Measurements from ENCODE around the gene MED13L.

MED13L gene

DNA sequence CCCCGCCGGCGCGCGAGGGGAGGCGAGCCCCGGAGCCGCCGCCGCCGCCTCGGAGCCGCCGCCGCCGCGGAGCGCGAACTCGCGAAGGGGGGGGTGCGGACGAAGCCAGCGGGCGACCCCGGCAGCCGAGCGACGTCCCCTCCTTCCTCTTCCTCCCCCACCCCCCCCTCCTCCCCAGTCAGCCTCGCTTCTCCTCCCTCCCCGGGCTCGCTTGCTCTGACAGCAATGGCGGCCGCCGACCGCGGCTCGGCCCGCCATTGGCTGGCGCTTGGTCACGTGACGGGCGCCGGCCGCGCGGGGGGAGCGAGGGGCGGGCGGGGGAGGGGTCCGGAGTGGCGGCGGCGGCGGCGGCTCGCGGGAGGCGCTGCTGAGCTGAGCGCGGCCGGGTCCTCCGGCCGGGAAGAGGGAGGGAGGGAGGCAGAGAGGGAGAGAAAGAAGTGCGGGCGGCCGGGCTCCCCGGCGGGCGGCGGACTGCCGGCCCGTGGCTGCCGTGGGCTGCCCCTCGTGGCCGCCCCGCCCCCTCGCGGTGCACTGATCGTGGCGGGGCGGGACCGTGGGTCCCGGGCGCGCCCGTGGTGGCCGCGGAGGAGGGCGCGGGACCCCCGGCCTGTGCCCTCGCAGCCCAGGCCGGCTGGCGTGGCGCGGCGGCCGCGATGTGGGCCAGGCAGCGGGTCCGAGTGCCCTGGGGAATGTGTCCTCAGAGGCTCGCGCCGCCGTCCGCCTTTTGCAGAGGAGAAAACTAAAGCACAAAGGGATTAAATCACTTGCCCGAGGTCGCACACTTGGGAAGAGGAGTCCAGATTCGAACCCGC, at the start of gene MED13L:
TSS of gene MED13L (minus strand) at position 227 of the 812 bp plus-strand sequence. CDS start 562 bp downstream, outside the sequence.
- ATAC-seq = peak; percentile 87
- DNase-seq = peak; percentile 91

- DNase-seq (no peak), ATAC-seq (peak; percentile 62)
These were observed 47.8 kb upstream of the MED13L start for GRCh38 chr12:116325336-116325664.

- ATAC-seq (peak; percentile 1), DNase-seq (no peak)
These were observed 47.3 kb upstream of the MED13L start for GRCh38 chr12:116324654-116325335.

- ATAC-seq (peak; percentile 44), DNase-seq (no peak)
These were observed 46.2 kb upstream of the MED13L start for GRCh38 chr12:116323406-116324386.

- ATAC-seq (no peak), DNase-seq (no peak)
These were observed 44.4 kb upstream of the MED13L start for GRCh38 chr12:116321913-116322312.

- no peak for DNase-seq
- ATAC-seq = no peak
These were observed 43.3 kb upstream of the MED13L start for GRCh38 chr12:116320791-116321217.

GRCh38 chr12:116319898-116320621, 42.6 kb upstream of the MED13L start:
- ATAC-seq (peak; percentile 86), DNase-seq (peak; percentile 56)

DNA sequence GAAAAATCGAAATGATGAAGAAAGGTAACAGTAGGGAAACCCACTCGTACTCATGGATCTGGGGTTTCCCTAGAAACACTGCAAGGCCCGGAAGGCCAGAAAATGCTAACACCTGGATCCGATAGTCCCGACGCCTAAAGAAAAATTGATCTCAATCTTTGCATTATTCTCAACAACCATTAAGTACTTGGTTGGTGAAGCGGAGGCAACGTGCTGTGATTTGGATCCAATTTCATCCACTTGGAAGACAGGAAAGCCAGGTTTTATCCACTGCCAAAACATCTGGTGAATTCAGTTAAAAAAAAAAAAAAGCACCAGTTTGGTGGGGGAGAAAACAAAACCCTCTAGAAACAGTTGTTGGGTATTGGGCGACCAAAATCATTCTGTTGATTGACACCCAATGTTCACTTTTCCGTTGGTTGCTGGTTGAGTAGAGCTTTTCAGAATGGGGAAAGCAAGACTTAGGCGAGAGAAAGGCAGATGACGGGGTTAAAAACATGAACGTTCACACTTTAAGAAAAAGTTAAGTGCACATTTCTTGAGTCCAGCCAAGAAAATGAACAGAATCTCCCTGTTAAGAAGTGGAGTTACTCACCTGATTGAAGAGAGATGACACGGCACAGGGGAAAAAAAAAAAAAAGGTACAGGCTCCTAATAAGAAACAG, 41.9 kb upstream of the MED13L start:
- no peak for ATAC-seq
- no peak for DNase-seq

- ATAC-seq (no peak), DNase-seq (no peak)
These were observed 41.2 kb upstream of the MED13L start for GRCh38 chr12:116318576-116319232.

- DNase-seq = no peak
- no peak for ATAC-seq
These were observed 40.6 kb upstream of the MED13L start for GRCh38 chr12:116317986-116318575.

DNA sequence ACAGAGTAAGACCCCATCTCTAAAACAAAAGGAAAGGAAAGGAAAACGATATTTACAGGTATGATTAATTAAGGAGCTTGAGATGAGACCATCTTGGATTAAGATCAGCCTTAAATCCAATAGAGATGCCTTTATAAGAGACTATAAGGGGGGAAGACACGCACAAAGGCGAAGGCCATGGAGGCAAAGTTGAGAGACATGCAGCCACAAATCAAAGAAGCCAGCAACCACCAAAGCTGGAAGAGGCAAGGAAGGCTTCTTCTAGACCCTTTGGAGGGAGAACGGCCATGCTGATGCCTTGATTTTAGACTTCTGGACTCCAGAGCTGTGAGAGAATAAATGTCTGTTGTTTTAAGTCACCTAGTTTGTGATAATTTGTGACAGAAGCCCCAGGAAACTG, 39.6 kb upstream of the MED13L start:
- ATAC-seq (no peak), DNase-seq (no peak)

DNA sequence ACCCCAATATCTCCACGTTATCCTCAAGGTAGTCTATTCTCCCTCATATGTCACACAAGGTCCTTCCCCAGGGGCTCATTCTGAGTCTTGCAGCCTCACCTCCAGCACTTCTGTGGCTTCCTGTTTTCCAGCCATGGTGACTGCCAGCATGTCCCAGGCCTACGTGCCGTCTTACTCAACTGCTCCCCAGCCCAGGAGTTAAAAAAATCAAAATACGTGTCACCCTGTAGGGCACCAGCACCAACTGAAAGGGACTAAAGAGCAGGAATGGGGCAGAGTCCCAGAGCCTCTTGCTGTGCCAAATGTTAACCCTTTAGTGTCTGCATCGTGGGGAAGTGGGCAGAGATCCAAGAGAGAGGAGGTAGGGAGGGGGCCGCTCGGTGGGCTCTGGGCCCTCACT, 37.0 kb upstream of the MED13L start:
- ATAC-seq (no peak), DNase-seq (no peak)

GRCh38 chr12:116313194-116313927, 35.9 kb upstream of the MED13L start:
- no peak for ATAC-seq

GRCh38 chr12:116310082-116310481, 32.6 kb upstream of the MED13L start:
- DNase-seq (no peak), ATAC-seq (no peak)

More at GRCh38 chr12:116313194-116313927, 35.9 kb upstream of the MED13L start:
- no peak for DNase-seq

DNA sequence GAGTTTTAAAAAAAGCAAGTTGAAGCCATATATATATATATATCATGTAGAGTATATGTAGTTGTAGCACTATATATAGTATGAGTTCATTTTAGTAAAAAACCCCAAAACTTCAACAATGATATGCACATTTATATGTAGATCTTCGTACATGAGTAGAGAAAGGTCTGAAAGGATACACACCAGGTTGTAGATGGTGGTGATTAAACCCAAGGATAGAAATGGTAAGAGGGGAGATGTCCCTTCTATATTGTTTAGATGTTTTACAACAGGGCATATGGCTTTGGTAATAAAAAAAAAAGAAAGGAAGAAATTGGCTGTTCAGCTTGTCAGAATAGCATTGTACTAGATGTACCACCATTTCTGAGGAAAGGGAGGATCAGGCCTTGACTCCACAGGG, 31.9 kb upstream of the MED13L start:
- DNase-seq (no peak), ATAC-seq (no peak)

- ATAC-seq (no peak), DNase-seq (no peak)
These were observed 31.2 kb upstream of the MED13L start for GRCh38 chr12:116308647-116309046.

DNA sequence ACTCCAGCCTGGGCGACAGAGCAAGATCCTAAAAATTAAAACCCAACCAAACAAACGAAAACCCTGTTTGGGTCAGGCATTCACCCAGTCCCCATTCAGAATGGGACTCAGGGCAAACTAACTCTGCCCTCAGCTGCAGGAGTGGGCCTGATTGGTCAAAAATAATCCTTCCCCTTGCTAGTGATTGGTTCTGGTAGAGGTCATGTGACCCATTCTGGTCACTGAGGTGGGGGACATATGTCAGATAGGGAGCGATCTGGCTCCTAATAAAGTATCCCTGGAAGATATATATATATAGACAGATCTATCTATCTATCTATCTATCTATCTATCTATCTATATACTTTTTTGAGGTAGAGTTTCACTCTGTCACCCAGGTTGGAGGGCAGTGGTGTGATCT, 29.5 kb upstream of the MED13L start:
- no peak for DNase-seq
- ATAC-seq = no peak

GRCh38 chr12:116306506-116306905, 29.0 kb upstream of the MED13L start:
- DNase-seq (no peak), ATAC-seq (no peak)

DNA sequence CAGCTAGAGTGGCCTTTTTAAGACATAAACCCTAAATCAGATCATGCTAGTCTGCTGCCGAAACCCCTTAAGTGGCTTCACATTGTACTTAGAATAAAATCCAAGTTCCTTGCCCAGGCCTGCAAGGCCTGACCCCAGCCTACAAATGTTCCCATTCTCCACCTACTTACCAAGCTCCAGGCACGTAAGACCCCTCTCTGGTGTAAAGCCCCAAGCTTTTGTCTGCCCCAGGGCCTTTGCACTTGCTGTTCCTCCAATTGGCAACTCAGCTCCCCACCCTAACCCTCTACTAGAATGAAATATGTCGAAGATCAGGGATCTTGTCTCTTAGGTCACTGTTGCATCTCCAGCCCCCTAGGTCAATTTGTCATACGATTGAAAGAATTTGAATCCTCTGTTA, 27.1 kb upstream of the MED13L start:
- ATAC-seq (no peak), DNase-seq (no peak)

- no peak for DNase-seq
- ATAC-seq = no peak
These were observed 26.4 kb upstream of the MED13L start for GRCh38 chr12:116303929-116304328.

Measured in stimulated activated naive CD8-positive, alpha-beta T cell treated with anti-CD3 and anti-CD28 coated beads, Interleukin-15, Interleukin-2, amounts not matched to agents 100 U/mL and 50 U/mL, for 24 hours (primary cell).